ENCODE data around the gene REEP6. TPM values are rescaled to one million over a fixed set of nuclear protein-coding genes. Genes with fewer than 3 reads are reported as not detected.
A peak's percentile ranks its signal among the peaks of the same experiment; 100 is the strongest.

REEP6 gene
- total and polyA plus RNA-seq, 7 donors = 0.23 to 2.0 (median 1.3) TPM

GRCh38 chr19:1488282-1488601, 2.7 kb upstream of the REEP6 start:
- Histone ChIP-seq H3K27ac (no peak overlapping the region), H3K9me3 (no peaks in the 10 kb centered on the region), H3K4me3 (no peak overlapping the region), H3K36me3 (ENCODE audit: insufficient read depth in 1 of 2, low read depth in 1 of 2) (no peaks in the 10 kb centered on the region), H3K4me1 (peaks cover 7% of the 10 kb centered on the region), H3K27me3 (ENCODE audit: insufficient read depth in 3 of 3, low read length in 2 of 3) (no peaks in the 10 kb centered on the region)
- 85 to 95% (median 88%) methylated on average over 9 to 11 of the region's 11 CpGs for WGBS, 3 donors
- DNase-seq = no peak
- no peak for ATAC-seq
- intact Hi-C loops (cut with DNase I) = no loop called here
- no peak for TF ChIP-seq CTCF (IDR thresholded peaks at IDR 0.05)

- Histone ChIP-seq H3K4me3 (peak overlapping the region; percentile 73), H3K4me1 (peaks cover 7% of the 10 kb centered on the region), H3K27ac (peak overlapping the region; percentile 72), H3K27me3 (ENCODE audit: insufficient read depth in 3 of 3, low read length in 2 of 3) (no peaks in the 10 kb centered on the region), H3K36me3 (ENCODE audit: insufficient read depth in 1 of 2, low read depth in 1 of 2) (no peaks in the 10 kb centered on the region), H3K9me3 (no peaks in the 10 kb centered on the region)
- WGBS, 3 donors = 22 to 30% (median 25%) methylated on average over 31 to 37 of the region's 37 CpGs
- TF ChIP-seq CTCF (IDR thresholded peaks at IDR 0.05) = no peak
- peak; percentile 18 to 62 for DNase-seq
- no peak for ATAC-seq
- intact Hi-C loops (cut with DNase I) = loop anchor here in 1 of 2 donors (2.0 kb wide), 1 partner anchor 19 kb away; no protein-coding TSS in a partner anchor
Observed at GRCh38 chr19:1489463-1490310, 1.3 kb upstream of the REEP6 start.

DNA sequence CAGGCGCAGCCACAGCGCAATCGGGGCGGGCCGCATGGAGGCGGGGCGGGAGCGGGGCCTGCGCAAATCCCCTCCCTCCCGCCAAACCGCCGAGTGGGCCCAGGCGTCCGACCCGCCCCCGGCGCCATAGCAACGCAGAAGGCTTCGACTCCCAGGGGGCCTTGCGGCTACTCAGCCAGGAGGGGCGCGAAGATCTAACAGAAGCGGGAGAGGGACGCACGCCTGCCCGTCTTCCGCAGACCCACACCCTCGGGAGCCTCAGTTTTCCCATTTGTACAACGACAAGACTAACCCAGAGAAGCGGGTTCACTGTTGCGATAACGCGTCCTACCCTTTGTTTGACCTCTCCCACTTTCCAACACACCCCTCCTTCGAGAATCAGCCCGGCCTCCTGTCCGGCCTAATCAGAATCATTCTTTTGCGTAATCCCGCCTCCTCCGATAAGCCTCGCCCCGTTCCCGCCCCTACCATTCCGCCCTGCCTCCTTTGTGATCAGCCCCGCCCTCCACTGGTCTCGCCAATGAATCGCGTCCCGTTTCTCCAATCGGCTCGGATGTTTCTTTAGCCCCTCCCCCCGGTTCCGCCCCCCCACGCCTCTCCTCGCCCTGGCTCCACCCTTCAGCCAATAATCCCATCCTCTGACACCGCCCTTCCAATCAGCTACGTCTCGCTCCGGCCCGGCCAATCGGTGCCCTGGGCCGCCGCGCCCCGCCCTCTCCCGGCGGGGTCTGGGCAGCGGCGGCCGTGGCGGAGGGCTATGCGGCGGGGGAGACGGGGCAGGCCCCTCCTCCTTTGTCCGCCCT, 469 bp upstream of the REEP6 start, which contains the start of gene PCSK4:
PCSK4 (minus strand) TSS at position 40 of the 803 bp plus-strand sequence; CDS start at position 36, 4 bp downstream.
- peak; percentile 99 for DNase-seq
- Histone ChIP-seq H3K4me3 (peak within 1 kb of the TSS; percentile 73), H3K27ac (peak within 1 kb of the TSS; percentile 72), H3K27me3 (ENCODE audit: insufficient read depth in 3 of 3, low read length in 2 of 3) (no peaks in the 10 kb centered on the region), H3K4me1 (peaks cover 7% of the 10 kb centered on the region), H3K9me3 (no peaks in the 10 kb centered on the region), H3K36me3 (ENCODE audit: insufficient read depth in 1 of 2, low read depth in 1 of 2) (no peaks in the 10 kb centered on the region)
- no peak for TF ChIP-seq CTCF (IDR thresholded peaks at IDR 0.05)
- intact Hi-C loops (cut with DNase I) = loop anchor here in 1 of 2 donors (2.0 kb wide), 1 partner anchor 18 kb away; no protein-coding TSS in a partner anchor
- 0 to 1% (median 1%) methylated on average over 63 to 74 of the region's 74 CpGs for WGBS, 3 donors
- ATAC-seq = peak; percentile 94 to 95 (median 94)

DNA sequence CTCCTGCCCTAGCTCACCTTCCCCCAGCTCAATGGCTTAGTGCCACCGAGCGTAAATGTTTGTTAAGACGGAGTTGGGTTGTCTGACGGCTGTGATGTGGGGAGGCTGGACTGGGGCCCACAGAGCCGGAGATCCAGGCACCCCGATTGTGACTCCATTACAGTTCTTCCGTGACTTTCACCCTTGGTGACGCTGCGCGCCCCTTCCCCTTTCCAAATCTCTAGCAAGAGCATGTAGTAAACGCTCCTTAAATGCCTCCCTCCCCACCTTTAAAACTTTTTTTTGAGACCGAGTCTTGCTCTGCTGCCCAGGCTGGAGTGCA, 829 bp downstream of the REEP6 start:
- no peak overlapping the region for H3K27ac ChIP-seq
- WGBS, 3 donors = 58 to 62% (median 61%) methylated on average over 12 of the region's 12 CpGs
- H3K4me3 ChIP-seq = peak overlapping the region; percentile 62
- intact Hi-C loops (cut with DNase I) = loop anchor here in 1 of 2 donors (2.0 kb wide), 1 partner anchor 17 kb away; no protein-coding TSS in a partner anchor
- H3K27me3 ChIP-seq (ENCODE audit: insufficient read depth in 3 of 3, low read length in 2 of 3) = peaks cover 0 to 7% (median 0%) of the 10 kb centered on the region in 3 donors
- DNase-seq (peak in 1 of 2 donors; percentile 17), ATAC-seq (no peak)
- no peak for TF ChIP-seq CTCF (IDR thresholded peaks at IDR 0.05)
- no peaks in the 10 kb centered on the region for H3K9me3 ChIP-seq
- H3K36me3 ChIP-seq (ENCODE audit: insufficient read depth in 1 of 2, low read depth in 1 of 2) = no peaks in the 10 kb centered on the region
- H3K4me1 ChIP-seq = peaks cover 7% of the 10 kb centered on the region

Measured in psoas muscle (tissue), 8 donors.